HG03103 (cell line): ENCODE measurements around the gene ASB13.

Source experiments
- ATAC-seq: cut with Tn5 transposase; IDR thresholded peaks from one replicate; pipeline ENCODE4 v1.9.1; 2021; ENCODE audit warnings: low read depth; ENCODE audit not compliant: unreplicated experiment

The ASB13 gene

DNA sequence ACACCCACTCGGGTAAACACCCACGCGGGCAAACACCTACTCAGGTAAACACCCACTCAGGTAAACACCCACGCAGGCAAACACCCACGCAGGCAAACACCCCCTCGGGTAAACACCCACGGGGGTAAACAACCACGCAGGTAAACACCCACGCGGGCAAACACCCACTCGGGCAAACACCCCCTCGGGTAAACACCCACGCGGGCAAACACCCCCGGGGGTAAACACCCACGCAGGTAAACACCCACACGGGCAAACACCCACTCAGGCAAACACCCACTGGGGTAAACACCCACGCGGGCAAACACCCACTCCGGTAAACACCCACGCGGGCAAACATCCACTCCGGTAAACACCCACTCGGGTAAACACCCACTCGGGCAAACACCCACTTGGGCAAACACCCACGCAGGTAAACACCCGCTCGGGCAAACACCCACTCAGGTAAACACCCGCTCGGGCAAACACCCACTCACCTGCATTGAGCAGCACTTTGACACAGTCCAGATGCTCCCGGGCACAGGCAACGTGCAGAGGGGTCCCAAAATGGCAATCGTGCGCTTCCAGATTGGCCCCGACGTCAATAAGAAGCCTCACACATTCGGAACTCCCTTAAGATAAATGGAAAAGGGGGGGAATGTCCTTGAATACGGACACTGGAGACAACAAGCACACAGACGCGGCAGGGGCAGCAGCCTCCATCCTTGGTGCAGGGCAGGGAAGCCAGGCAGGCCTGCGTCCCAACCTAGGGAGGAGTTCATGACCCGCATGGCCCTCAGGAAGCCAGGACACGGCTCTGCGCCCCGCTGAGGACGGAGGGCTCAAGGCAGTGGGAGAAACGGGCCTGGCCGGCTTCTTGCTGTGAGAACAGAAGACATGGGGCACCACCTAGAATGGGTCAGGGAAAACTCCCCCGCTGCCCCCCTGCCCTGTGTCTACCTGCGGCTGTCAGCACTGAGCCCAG lies 17.6 kb downstream of the ASB13 start:
- no peak for ATAC-seq

DNA sequence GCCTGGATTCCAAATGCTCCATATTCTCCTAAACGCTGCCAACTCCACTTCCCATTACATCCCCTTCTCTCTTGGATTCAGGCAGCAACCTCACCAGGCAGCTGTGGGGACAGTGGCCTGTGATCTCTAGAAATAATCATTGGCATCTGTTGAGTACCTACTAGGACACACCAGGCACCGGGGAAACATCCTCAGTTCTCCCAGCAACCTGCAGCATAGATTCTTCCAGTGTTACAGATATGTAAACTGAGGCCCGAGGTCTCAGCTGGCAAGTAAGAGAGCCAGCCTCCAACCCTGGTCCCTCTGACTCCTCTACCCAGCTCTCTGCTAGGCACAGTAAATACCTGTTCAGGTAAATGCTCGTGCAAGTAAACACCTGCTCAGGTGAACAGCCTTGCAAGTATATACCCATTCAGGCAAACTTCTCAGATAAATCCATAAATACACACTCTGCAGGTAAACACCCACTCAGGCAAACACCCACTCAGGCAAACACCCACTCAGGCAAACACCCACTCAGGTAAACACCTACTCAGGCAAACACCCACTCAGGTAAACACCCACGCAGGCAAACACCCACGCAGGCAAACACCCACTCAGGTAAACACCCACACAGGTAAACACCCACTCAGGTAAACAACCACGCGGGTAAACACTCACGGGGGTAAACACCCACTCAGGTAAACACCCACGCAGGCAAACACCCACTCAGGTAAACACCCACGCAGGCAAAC lies 18.7 kb downstream of the ASB13 start:
- ATAC-seq: no peak

DNA sequence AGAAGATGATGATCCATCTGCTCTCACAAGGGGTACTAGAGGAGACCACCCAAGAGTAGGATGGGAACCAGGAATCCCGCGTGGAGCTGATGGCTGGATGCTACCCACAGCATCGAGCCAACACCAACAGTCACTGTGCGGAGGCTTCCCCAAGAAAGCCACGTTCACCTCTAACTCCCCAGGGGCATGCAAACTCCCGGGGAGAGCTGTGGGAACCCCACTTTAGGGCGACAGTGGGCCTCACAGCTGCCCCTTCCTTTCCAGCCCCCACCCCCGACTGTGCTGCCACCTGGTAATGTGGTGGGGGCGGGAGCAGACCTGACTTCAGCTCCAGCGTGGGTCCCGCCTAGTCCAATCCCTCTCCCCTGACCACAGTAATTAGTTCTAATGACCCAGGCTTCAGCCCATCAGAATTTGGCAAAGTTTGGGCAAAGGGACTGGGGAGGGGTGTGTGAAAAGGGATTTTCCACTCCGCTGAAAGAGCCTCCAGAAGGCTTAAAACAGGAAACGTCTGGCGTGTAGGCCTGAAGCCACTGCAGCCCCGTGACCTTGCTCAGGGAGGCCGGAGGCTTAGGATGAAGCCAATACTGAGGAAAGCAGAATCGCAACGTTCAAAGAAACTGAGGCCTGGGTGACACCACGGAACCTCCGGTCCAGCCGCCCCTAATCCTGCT lies 20.3 kb downstream of the ASB13 start:
- ATAC-seq: no peak

DNA sequence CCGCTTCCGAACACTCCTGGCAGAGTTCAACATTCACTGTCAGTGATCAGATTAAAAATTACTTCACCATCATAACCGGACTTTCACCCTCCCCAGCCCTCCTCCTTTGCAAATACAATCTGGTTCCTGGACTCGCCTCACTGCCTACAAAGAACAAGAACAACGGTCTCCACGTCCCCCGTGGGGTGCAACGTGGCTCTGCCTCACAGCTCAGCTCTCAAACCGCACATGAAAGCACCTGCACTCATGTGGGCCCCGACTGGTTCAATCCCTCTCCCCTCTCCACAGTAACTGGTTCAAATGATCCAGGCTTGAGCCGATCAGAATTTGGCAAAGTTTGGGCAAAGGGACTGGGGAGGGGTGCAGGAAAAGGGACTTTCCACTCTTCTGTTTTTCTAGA lies 21.0 kb downstream of the ASB13 start:
- no peak for ATAC-seq

DNA sequence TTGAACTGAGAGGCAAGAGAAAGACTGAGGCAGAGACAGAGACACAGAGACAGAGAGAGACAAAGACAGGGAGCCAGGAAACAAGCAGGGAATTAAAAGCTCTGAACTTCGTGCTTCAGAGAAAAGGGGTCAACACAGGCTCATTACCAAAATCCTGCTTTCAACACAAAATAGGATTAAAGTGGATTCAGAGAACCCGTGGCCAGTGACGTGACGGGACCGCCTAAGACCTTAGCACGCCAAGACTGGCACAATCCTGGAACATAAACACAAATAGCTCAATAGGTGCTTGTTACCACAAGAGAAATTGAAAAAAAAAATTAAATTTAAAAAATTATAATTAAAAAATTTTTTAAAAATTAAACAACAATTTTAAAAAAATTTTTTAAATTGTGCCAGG lies 21.5 kb downstream of the ASB13 start:
- ATAC-seq: no peak

DNA sequence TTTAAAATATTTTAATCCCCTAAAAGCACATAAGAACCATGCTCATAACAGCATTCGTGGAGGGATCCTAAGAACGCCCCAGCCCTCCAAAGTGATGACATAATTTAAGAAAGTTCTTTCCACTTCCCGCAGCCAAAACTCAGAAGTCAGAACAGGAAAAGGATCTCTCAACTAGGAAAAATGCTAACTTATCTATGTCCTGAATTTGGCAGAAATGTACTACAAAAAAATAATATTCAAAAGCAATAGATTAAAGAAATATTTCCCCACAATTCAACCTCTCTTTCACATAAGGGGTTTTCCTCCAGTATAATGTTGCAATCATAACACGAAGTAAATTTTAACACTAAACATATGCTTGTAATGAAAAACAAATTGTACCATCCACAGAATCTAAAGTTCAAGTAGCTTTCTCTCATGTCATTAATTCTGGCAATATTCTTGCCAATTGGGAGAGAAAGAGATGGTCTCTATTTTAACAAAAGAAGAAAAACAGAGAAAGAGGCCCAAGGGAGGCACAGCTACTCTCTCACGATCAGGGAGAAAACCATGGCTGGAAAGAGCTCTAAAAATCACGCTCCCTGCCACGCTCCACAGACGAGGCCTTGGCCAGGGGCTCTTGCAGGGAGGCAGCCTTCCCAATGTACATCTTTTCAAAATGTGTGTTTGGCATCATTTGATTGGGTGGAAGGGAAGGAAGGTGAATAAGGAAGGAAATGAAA lies 22.9 kb downstream of the ASB13 start:
- no peak for ATAC-seq

DNA sequence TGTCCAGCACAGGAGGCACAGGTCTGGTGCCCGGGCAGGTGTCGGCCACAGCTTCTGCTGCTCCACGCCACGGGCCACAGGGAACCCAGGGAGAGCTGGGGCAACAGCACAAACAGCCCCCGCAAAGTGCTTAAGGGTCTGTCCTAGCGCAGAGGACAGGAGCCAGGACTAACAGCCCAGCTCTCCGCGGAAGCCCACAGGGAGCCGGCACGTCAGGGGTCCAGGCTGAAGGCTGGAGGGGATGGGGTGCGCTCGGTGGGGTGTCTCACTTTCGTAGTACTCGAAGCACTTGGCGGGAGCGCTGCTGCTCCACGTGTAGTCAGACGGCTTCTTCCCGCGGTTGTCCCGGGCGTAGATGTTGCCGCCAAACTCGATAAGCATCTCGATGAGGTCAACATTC lies 24.9 kb downstream of the ASB13 start:
- no peak for ATAC-seq

DNA sequence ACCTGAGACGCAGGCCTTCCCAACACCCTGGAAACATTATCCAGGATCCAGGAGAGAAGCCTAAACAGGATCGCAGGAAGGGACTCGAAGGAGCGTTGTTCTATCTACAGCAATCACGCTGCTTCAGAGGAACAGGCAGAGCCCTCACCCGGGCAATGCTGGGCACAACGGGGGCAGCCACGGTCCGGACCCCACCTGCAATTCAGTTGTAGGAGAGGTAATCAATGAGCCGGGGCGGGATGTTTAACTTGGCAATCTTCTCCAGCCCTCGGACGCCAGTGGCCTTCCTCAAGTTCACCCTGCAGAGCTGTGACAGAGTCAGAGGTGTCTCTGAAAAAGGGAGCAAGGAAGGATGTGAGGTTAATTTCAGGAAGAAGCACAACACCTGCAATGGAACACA lies 25.9 kb downstream of the ASB13 start:
- no peak for ATAC-seq

DNA sequence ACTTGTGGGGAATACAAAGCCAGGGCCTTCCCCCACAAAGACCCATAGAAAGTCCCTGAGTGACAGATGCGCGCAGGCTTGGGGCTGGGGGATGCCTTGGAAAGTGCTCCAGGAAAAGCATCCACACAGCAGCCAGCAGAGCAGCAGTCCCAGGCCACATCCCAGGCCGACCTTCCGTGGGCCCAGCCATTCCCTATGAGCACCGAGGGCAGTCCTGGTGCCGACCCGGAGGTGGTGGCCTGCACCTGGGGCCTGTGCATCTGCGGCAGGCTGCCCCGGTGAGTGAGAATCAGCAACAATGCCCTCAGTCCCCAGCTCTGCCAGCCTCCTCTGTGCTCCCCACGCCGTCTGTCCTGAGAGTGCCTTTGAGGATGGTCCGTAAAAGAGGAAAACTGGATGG lies 26.4 kb downstream of the ASB13 start:
- no peak for ATAC-seq

DNA sequence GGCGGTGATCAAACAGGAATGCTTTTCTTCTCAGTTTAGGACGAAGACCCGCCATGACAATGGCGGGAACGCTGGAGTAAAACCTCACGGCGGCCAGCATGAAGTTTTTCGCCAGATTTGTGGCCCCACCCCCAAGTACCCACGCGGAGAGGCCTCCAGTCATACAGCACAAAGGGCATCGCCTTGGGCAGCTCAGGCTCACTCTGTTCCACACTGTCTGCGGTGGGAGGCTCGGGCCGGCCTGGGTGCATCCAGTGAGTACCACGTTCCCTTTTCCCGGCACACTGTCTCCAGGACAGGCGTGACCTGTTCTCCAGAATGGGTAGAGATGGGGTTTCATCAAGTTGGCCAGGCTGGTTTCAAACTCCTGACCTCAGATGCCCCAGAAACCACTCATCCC lies 27.3 kb downstream of the ASB13 start:
- no peak for ATAC-seq

DNA sequence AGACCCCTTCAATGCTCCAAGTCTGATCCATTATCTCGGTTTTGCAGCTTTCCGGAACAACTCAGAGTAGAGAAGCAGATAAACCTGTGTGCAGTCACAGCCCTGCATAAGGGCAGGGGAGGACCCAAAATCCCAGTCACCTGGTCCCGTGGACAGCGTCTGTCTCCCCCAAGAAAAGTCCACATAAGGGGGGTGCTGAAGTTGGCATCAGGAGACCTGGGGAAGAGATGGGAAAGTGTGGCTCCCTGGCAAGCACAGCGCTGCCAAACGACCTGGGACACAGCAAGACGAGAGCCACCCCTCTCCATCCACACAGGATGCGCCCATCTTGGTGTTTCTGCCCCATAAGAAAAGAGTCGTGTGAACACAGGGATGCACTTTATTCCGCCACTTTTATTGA lies 27.9 kb downstream of the ASB13 start:
- ATAC-seq: no peak

DNA sequence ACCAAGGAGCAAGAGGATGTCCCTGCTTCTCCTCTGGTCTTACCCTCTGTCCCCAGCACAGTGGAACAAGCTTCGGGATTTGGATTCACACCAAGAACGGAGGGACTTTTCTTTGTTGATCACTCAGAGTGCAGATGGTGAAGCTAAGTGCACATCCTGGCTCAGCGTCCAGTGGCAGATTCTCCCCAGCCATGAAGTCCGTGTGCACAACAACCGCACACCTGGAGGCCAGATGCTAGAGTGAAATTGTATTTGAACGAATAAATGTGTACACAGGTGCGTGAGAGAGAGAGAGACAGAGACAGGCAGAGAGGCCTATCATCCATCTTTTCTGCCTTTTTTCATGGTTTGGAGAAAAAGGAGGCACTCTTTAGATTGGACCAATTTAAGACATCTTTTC lies 31.5 kb downstream of the ASB13 start:
- ATAC-seq: no peak

DNA sequence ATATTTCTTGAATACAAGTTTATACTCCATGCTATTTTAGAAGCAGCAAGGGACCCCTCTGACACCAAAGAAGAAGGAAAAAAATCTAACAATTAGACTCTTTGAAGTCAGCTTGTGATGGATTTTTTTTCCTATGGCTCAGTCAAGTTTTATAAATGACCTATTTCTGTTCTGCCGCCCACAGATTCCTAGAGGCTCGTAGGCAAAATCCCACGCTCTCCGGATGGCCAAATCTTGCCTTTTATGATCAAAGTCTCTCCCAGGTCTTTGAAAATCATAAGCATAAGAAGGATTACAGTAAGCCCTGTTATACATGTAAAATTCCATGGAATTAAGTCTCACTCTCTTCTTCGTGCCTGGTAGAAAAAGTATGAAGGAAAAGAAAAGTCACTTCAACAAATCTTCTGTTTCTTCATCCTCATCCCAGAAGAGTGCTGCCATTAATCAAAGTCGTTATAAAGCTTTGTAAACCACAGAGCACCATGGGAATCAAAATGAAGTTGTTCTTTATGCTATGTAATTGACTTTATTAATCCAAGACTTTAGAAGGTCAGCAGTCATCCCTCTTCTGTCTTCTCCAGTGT lies 33.1 kb downstream of the ASB13 start:
- ATAC-seq: no peak

DNA sequence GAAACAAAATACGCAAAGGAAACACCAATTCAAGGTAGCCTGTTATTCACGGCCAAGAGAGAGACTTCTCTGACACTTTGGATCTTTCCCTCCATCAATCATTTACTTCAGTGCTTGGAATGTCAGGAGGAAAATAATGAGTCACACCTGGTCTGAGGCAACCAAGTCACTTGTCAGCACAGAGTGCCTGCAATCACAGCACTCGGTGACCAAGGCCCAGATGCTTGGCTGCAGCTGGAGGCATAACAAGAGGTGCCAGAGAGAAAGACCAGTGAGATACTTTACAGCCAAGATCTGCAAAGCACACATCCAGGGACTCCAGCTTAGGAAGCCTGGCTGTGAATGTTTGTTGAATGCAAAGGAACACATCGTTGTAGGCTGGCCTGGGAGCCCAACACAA lies 33.9 kb downstream of the ASB13 start:
- ATAC-seq: no peak

DNA sequence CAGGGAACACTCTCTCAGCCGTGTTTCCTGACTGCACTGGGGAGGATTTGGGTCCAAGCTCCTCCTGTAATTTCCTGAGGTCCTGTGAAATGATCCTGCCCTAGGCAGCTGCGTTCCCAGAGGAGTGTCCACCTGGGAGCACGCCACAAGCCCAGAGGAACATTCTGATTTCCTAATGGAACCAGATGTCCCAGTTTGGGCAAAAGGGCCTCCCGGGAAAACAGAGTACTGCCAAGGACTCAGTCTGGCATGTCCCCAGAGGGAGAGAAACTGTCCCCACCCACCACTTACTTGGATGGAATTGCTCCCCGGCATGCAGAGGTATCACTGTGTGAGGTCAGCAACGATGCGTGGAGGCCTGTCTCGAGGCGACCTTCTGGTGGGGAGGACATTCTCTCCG lies 34.5 kb downstream of the ASB13 start:
- ATAC-seq: no peak

DNA sequence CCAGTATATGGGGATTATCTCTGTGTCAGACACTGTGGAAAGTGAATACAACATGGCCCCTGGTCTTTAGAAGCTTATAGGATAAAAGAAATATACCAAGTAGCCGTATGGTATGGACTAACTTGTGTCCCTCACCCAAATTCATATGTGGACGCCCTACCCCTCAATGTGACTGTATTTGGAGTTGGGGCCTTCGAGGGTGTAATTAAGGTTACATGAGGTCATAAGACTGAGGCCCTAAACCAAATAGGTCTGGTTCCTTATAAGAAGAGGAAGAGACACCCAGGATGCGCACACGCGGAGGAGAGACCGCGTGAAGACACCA lies 36.3 kb downstream of the ASB13 start:
- ATAC-seq: no peak

DNA sequence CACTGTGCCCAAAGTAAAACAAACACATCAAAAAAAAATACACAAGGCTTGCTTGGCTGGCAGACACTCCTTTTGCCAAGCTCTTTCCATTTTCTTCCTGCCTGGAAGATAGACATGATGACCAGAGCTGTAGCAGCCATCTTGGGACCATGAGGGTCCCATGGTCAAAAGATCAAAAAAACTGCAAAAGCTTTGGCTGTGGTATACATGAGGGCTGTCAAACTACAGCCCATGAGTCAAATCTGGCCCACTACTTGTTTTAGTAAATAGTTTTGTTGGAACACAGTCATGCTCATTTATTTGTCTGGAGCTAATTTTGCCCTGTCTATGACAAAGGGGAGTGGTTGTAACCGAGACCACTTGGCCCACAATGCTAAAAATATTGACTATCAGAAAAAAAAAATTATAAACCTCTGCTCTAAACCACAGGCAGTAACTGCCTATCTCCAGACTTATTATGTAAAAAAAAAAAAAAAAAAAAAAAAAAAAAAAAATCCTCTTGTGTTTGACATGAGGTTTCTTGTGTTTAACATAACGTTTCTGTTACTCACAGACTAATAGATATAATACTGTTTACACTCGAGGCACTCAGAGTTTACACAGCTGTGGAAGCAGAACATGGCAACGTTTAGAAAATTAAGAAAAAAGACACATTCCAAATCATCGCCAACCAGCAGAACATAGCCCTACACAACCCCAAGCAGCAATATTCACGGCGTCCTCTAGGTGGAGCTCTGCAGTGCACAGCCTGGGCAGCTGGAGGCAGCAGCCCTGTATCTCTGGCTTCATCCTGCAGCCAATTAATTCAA lies 36.9 kb downstream of the ASB13 start:
- no peak for ATAC-seq

DNA sequence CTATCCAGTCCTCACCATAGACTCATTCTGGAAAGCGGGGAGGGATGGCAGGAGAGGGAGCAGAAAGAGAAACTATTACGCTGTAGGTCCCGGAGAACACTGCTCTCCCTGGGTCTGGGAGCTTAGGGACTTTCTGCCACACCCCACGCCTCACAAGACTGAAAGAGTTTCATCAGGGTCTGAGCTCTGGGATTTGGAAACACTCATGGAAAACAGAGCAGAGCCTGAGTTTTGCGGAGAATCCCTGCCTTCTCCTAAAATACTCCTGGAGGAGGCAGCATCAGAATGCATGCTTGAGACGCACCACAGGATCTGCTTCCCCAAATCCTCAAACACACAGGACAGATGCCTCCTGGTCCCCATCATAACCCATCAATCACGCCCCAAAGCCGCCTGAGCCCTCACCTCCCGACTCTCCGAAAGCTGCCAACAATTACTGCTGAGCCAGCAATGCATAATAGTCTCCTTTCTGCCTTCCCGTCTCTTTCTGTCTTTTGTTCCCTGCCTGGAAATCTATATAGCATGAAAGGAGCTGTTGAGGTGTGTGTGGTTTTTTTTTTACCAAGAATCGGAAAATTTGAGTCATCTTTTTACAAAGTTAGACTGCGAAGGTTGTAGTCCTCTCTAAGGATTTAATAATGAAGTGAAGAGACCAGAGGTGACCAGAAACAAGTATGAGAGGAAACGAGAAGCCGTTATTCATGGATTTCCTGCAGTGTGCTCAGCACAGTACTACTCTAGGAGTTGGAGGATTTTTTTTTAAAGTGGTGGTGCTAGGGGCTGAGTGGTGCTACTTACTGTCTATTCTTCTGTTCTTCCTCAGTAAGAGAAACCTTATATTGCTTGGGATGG lies 37.7 kb downstream of the ASB13 start:
- ATAC-seq: no peak
